GM20431 (cell line): ENCODE results near the gene AK9.
"Not testable (repeated sequence)": the region's sequence is repeated elsewhere in the genome, so short reads cannot be mapped to it uniquely, and the experiment has no call there.

Source experiments
- in situ Hi-C: fragments of 300-500 bp; cut with MseI, MboI; formaldehyde crosslinking; loops from one replicate; pipeline ENCODE4 v1.15.0; 2020; ENCODE audit warnings: low sequenced_read_pairs; ENCODE audit not compliant: unreplicated experiment

Gene AK9

DNA sequence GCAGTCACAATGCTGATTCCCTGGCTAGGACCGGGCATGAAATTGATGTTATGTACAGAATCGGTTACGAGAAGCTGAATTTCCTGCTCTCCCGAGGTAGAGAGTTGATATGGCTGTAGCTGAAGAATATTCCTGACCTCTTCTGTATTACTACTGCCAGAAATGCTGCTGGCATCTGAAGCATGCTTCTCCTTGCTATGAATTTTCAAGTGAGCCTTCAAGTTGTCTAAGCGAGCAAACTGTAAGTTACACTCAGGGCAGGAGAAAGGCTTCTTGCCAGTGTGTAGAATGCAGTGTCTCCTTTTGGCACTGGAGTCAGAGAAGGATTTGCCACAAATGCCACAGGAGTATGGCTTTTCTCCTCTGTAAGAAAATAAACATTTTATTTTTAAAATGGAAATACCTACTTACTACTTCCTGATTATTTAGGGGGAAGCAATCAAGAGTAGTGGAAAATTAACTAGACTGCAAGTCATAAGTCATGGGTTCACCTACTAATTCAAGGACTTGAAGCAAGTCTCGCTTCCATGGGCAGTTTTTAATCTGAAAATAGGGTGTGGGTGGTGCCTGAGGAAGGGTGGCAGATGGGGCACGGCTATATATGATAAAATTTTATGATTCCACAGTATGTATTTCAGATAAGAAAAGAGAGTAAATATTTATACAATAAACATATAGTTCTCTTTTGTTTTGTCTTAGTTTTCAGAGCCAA lies 224.6 kb downstream of the AK9 start:
- in situ Hi-C loops: no loop called here

DNA sequence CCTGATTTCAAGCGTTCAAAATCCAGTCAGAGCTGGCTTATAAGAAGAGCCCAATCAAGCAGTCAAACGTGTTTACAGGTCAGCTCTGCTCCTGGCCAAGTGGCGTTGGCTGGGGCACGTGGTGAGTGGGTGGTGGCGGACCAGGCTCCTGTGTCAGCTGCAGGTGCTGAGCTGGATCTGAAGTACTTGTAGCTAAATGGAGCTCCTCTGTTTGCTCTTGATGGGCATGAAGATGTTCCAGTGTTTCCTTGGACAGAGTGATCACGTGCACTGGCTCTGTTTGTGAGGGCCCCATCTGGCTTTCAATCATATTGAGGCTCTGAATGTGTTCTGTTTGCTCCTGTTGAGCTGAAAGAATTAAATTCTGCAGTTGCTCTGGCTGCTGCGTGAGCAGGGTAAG lies 225.2 kb downstream of the AK9 start:
- in situ Hi-C loops: no loop called here

DNA sequence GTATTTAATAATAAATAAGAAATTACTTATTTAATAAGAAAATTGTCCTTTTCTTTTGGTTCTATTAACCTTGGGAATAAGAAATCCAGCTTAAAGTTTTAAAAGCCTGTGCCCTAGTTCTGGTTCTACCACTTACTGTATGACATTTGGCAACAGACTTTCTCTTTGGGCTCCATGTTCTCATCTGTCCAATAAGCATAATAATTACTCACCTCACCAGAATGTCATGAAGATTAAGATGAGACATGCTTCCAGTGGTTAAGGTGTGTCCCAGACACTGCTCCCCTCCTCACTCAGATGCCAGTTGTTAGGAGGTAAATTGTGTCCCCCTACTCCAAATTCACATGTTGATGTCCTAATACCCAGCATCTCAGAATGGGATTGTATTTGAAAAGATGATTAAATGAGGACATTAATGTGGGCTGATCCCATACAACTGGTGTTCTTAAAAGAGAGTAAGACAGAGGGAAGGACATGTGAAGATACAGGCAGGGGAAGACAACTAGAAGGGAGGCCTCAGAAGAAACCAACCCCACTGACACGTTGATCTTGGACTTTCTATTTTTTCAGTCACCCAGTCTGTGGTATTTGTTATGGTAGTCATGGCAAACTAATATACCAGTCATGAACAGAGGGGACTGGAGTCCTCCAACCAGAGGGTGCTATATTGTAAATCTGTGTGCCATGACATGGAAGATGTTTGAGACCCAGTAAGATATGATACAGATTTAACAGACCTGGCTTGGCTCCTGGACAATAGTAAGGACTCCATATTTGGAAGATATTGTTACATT lies 229.1 kb downstream of the AK9 start:
- in situ Hi-C loops: no loop called here

DNA sequence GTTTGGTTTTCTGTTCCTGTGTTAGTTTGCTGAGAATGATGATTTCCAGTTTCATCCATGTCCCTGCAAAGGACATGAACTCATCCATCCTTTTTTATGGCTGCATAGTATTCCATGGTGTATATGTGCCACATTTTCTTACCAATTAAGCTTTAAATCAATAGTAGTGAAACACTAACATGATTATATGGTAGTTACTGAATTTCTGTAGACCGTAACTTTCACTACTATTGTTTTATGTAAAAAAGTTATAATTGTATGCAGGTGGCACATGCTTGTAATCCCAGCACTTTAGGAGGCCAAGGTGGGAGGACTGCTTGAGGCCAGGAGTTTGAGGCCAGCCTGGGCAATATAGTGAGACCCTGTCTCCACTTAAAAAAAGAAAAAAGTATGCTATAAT lies 229.8 kb downstream of the AK9 start:
- in situ Hi-C loops: not testable (repeated sequence)

DNA sequence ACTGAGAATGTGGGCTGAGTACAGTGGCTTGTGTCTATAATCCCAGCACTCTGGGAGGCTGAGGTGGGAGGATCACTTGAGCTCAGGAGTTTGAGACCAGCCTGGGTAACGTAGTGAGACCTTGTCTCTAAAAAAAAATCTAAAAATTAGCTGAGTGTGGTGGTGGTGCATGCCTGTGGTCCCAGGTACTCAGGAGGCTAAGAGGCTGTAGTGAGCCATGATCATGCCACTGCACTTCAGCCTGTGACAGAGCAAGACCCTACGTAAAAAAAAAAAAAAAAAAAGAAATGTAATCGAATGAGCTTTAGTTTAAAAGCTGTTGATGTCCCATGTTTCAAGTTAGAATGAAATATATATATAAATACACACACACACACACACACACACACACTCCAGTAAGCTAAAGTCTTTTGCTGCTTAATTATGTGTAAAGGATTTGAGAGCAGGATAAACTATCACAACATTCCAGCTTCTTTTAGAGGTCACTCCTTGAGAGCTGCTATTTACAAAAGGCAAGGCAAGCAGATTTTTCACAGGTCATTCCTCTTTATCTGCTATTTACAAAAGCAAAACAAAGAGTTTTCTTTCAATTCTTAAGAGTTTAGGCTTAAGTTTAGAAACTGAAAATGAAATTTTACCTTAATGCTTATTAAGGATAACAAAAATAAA lies 230.7 kb downstream of the AK9 start:
- in situ Hi-C loops: no loop called here

DNA sequence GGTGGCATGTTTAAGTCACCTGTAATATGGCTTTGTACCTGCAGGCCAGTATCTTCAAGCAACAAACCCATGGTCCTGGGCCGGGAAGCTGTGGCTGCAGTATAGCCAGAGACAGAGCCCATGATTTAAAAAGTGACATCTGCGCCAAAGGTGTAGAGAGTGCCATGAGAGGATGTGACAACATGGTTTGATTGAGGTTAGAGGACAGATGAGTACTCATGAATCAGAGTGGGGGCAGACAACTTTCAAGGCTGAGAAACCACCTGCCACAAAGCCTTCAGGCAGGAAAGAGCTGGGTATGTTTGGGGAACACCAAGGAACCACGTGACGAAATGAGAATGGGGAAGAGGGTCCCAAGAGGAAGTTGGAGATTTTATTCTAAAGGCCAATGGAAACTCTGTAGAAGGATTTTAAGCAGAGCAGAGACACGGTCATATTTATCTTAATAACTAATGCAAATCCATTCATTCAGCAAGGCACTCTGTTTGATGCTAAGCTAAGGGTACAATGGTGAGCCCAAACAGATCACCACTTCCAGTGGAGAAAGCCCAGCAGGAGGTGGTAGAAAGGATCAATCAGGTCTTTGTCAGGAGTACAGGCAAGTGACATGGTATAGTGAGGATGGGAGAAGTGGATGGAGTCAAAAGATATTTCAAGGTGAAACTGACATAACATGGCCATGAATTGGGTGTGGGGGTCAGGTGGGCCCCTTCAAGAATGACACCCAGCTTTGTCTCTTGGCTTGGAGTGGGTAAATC lies 232.0 kb downstream of the AK9 start:
- in situ Hi-C loops: no loop called here

DNA sequence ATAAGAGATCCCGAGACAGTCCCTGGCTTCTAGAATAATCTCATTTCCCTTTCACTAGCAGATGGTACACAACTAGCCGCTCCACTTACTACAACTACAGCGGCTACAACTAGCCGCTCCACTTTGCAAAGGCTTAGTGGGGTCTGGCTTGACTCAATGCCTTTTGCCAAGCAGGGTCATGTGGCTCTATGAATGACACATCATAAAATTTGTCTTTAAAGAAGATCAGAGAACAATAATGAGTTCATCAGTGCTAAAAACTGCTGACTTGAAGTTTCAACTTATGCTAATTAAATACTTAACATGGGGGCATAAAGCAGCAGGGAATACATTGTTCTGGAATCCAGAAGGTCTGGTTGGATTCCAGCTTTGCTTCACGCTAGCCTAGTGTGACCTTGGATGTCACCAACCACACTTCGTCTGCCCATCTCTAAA lies 233.4 kb downstream of the AK9 start:
- in situ Hi-C loops: no loop called here

DNA sequence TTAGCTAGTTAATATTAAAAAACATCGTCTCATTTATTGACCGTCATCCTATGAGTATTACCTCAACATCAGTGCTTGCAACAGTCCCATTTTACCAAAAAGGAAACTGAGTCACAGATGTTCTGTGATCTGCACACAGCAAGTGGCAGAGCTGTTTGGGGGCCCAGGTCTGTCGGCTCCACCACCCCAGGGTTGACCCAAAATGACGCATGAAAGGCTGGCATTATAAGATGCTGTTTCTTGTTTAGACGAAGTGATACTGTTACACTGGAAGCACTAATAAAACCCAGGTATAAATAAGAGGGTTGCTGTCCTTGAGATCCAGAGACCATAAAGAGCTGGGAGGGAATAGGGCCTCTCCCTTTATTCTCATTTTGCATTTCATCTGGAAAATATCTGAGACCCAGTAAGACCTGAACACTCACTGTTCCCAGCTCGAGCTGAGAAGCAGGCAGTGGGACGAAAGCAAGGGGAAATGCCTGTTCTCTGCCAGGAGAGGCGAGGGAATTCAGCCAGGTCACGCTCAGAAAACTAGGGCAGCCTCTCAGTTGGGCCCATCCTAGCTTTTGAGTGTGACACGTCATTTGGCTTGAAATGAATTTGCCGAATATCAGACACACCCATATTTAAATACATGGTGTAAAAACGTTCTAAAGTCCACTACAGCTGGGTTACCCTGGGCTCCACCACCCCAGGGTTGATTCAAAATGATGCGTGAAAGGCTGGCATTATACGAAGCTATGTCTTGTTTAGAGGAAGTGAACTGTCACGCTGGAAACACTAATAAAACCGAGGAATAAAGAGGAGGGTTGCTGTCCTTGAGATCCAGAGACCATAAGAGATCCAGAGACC lies 234.1 kb downstream of the AK9 start:
- in situ Hi-C loops: no loop called here

DNA sequence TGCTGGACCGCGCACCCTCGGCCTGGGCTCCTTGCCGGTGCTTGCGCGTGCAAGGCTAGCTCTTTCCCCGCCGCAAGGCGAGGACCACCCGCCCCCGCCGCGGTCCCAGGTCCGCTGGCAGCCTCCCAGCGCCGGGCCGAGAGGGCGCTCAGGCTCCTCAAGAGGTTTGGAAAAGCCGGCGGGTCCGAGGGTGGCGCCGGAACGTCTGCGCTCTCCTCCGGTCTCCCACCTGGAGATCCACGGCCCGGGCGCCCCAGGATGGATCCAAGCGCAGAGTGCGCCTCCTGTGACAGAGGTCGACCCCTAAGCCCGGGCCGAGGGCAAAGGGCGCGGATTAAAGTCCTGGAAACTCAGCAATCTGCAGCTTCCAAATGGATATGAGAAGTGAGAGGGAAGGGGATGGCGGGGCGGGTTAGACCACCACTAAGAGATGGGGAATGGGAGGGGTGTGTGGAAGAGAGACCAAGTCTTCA lies 234.9 kb downstream of the AK9 start:
- in situ Hi-C loops: no loop called here

DNA sequence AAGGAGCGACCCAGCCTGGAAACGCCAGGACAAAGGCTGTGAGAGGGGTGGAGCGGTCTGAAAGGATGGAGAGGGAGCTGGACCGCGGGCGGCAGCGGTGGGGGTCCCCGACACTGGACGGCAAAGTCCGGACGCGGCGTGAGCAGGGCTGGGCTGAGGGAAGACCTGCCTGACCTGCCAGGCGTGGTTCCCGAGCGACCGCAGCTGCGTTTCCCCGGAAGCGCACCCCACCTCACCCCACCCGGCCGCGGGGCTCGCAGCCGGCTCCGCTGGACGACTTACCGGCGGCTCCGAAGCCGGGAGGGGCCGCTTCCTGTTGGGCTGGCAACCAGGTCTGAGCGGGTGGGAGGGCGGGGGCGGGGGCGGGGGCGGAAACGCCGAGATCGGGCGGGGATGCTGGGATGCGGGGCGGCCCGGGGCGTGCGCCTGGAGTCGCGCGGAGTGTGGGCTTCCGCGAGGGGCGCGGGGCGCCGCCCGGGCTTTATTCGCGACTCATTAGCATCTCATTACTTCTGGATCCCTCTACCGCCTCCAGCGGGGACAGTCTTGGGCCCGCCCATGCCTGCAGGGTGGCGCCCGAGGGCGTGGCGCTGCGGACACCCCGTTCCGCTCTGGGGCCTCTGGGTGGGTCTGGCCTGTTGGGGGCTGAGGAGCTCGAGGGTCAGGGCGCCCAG lies 235.4 kb downstream of the AK9 start, which contains the start of gene MICAL1:
Gene MICAL1, minus strand, starts transcription at position 336 of the 674 bp plus-strand sequence. CDS start 1,576 bp downstream, outside the sequence.
- in situ Hi-C loops: no loop called here

DNA sequence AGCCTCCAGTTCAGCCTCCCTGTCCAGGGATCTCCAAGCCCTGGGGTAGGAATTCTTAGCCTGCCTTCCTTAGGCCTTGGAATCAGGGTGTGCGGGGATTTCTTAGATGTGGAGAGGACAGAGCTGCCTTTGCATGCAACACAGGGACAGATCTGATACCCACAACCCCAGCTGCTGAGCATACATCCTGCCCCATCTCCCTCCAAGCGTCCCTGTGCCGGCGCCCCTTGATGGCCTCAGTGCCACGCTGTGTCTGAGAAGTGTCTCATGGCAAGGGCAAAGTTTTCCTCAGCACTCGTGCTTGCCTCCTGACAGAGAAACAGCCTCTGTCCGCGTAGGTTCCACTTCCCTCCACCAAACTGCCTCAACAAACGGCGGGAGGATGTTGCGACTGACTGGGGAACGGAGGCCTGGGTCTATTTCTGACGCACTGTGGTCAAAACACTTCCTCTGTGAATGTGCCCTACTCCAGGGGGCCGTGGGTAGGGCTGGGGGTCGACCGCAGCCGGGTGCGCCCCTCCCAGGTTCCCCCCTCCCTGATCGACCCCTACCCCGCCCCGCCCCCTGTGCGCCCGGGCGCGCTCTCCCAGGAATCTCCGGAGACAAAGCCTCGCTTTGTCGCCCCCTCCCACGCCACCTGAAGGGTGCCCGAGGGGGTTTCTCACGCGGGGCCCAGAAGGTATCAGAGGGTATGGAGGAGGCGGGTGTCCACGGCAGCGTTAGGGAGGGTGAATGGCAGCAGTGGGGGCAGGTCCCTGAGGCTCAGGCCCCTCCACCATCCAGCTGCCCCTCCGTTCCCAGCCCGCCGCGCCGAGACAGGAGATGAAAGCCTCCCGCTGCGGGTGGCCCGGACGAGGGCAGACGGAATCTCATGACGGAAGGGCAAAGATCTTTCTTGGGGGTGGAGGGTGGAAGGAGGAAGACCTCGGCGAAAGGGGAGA lies 236.2 kb downstream of the AK9 start:
- in situ Hi-C loops: no loop called here

DNA sequence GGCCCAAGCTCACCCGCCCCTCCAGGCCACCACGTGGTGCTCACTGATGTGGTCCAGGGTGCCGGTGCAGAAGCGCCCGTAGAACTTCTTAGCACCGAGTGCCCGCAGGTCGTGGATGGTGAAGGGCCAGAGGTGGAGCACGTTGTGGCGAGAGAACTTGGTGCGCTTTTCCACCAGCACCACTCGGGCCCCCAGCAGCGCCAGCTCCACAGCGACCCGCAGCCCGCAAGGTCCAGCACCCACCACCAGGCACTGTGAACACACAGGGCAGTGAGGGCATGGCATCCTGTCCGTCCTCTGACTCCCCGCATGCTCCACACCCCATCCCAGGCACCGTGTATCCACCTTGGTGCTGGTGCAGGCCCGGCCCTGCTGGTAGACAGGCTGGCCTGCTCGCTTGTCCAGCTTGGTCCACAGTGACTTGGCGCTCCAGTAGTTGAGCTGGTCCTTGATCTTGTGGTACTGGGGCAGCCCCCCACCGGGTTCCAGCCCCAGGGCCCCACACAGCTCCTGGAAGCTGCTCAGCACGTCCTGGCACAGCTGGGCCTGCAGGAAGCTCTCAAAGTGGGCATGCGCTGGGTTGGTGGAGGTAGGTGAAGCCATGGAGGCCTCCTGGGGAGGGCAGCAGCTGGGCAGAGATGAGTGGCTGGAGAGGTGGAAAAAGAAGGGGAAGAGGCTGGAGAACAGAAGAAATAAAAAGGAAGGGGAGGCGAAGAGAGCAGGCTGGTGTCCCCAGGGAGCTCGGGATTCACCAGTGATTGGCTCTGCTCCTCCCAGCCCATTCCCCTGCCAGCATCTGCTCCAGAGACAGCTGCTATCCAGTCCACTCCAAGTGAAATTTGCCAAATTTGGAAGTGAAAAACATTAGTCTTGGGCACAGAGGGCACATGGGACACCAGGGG lies 237.2 kb downstream of the AK9 start:
- in situ Hi-C loops: no loop called here

DNA sequence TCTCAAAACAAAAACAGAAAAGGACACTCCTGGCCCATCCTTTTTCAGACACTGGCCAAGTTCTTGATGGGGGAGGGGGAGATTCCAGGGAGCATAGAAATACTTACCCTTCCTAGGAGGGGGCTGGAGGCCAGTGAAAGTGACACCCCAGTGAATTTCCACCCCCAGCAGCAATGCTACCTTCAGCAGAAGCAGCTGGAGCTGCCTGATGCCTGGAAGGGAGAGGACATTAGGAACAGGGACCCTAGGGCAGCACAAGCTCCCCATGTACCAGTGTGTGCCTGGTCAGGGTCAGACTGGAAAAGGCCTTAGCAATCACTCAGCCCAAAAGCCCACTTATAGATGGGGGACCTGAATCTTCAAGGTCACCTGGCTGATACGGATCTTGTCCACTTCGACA lies 237.8 kb downstream of the AK9 start:
- in situ Hi-C loops: no loop called here

DNA sequence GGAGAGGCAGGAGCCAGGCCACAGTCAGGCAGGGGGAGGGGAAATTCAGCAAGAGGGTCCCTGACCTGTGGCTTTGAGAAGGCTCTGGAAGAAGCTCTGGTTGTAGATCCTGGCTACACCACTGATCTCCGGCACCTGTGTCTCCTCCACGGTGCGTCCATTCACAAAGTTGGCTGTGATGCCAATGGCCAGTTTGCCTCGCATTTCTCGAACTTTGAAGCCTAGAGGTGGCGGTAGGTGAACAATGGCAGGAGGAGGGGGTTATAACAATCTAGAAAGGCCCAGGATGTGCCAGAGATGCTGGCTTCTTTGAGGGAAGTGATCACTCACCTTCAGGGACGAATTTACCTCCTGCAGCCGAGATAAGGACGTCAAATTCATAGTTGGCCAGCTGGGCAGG lies 238.8 kb downstream of the AK9 start:
- in situ Hi-C loops: no loop called here

DNA sequence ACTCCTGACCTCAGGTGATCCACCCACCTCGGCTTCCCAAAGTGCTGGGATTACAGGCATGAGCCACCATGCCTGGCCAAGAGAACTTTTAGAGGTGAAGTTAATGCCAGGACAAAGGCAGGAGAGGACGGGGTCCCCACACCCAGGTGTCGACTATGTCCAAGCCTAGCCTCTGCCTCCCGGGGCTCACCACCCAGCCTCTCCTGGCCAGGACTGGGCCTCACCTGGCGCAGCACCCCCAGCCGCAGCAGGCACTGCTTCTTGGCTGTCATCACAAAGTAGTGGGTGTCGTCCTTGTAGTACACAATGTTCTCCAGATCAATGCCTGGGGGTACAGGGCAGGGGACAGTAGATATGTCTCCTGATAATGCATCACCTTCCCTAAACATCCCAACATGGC lies 239.6 kb downstream of the AK9 start:
- in situ Hi-C loops: no loop called here

DNA sequence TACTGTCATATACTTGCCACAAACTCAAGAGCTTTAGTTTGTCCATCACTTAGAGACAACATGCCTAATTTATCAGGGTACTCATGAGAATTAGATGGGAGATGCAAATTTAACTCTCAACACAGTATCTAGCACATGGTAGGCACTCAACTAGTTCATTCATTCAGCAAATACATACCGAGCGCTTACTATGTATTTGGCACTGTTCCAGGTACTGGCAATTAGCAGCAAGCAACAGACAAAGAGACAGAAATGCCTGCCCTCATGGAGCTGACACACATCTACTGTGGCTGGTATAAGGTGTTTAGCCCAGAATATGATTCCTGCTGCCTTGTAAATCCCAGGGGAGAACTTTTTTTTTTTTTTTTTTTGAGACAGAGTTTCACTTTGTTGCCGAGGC lies 240.2 kb downstream of the AK9 start:
- in situ Hi-C loops: no loop called here
